DLD1 (cell line): ENCODE data around the gene DNM3.

Experiments used
- in situ Hi-C: cut with HindIII; loops from 2 replicates; pipeline ENCODE4 v1.10.0; 2017; ENCODE audit warnings: low sequenced_read_pairs

Gene DNM3

DNA sequence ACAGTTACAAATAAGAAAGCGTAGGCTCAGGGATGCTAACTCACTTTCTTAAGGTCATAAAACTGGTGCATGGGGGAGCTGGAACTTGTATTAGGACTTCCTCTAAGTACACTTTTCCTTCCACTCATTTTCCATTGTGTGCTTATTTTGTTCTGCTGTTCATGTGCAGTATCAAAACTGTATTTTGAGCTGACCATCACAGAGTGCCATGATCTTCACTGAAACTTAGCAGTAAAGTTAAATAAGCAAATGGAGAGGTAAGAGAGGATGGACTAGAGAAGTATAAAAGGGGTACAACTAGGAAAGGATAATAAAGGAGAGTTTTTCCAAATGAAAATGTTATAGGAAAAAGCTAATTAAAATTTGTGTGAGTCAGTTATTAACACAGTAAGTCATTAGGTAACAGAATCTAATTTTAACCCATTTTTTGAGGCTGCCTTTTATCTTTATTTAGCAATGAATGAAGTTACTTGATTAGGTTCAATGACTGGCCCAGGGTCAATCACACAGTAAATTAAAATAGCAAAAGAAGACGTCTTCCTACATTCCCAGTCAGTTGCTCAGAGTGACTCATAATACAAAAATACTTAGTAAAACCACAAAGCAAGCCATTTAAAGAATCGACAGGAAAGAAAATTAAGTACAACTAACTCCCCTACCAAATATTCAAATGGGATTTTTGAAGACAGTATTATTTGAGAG, 413.4 kb downstream of the DNM3 start:
- in situ Hi-C loops, result no loop called here

DNA sequence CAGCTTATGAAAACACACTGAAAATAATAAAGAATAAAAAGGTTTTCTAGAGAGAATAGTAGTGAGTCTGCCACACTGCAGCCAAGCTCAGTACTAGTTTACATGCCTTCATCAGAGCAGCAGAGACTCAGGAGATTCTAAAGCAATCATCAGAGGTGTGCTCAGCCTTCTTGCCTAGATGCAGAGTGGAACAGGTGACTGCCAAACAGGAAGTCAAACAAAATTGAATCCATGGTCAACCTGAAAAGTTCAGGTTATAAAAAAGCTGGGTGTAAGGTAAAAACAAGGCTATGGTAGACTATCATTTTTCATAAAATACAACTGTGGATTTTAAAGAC, 413.9 kb downstream of the DNM3 start:
- in situ Hi-C loops, result no loop called here

DNA sequence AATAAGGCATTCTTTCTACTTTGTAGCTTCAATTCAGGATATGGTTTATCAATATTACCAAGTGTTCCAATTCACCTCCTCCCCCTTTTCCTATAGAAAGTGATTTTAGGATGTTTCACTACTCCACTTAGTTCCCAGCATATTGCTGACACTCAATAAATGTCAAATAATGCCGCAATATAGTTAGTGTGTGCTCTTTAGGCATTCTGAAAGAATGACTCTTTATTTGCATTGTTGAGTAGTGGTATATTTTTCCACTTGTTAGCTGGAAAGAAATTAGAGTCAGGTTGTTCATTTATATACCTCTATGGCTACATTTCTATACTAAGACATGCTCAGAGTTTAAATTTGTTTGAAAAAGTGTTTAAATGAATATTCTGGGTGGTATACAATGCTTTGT, 424.6 kb downstream of the DNM3 start:
- in situ Hi-C loops, result no loop called here

DNA sequence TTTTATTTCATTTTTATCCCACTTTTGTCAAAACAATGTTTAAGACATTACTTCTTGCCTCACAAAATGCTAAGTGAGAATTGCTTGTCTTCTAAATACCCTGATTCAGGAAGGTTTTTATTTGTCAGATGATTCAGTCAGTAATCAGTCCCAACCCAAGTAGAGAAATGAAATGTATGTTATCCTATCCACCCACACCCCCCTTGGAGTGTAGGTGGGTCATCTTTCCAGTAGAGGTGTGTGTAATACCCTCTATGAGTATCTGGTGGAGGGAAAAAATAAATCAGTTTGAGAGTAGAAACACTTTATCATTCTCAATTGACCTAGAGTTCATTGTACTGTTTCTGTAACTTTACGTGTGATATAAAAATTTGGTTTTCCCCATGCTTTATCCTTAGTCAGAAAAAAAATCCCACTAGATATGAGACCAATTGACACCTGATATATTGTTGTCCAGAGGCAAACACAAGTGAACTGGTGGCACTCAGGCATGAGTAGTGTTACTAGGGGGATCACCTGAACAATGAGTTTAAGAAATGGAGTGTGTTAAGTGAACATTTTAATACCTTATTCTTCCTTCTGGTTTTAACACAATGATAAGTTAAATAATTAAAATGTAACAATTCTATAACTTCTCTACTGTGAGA, 425.4 kb downstream of the DNM3 start:
- in situ Hi-C loops, result no loop called here

DNA sequence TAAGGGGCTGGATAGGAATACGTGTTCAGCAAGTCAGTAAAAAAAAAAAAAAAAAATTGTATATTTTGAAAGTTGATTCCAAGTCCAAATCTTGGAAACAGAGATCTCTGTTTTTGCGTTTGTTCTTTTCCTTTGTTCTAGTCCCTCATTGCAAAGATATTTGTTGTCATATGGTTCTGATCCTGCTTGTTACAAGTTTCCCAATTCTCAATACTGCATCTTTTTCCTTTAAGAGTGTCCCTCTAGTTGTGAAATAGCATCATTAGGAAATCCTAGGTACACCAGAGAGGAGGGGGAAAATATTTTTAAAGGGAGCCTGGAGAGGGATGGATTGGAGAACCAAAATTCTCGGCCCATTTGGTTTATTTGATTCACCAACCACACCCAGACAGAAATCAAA, 426.9 kb downstream of the DNM3 start:
- in situ Hi-C loops, result no loop called here

DNA sequence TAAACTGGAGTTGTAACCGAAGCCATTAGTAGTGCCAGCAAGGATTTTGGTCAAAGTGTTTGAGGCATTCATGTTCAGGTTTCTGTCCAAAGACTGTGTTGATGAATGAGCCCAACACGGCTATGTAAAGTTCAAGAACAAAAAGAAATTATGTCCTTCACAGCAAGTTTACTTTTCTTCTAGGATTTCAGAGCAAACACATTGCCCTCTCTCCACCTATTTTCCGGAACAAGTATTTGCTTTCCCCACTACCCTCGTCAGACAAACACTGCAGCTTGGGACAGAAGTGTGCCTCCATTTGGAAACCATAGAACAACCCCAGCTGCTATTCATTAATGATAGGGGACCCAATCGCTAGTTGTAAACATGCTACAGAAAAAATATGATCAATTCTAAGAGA, 427.8 kb downstream of the DNM3 start:
- in situ Hi-C loops, result no loop called here

DNA sequence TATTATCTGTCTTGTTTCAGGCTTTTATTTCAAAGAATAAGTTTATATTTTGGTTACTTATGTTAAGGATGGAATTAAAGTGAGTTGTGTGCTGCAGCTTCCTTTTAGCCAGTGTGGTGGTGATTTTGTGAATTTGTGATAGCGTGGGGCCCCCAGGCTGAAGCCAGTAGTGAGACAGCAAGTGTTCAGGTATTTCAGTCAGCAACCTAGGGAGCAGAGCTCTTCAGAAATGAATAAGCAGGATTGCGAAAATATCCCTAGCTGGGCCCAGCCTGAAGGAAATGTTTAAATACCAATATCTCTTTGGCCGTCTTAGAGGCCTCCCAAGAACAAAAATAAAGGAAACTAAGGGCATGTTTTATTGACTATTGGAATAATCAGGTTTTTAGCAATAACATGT, 428.3 kb downstream of the DNM3 start:
- in situ Hi-C loops, result no loop called here

DNA sequence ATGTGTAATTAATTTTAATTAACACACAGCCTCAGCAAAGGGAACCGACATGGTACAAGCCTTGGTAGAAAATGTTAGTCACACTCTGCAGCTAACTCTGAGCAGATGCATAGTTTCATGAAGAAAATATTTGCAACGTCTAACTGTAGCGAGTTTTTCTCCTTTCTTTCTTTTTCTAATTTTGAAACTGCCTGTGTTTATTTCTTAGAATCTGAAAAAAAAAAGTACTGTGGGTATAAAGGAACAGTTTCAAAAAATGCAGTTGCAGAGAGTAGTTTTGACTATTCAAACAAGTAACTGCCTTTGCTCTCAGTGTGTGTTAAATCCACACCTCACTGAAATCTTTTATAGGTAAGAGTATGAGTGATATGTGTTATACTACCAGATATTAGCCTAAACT, 429.3 kb downstream of the DNM3 start:
- in situ Hi-C loops, result no loop called here

DNA sequence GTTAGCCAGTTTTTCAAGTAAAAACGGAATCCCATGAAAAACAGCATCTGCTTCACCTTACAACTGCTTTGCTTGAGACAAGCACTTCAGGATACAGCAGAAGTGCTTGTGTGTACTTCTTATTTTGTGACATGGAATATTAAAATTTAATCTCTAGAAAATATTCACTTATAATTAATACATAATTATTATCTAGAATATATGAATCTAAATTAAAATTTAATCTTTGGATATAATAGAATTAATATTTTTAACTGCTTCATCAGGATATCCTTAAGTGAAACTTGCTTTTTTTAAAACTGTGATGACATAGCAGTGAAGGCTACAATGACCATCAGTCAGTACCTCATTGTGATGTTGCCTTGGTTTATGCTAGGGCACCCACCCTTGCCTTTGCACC, 430.8 kb downstream of the DNM3 start:
- in situ Hi-C loops, result no loop called here

DNA sequence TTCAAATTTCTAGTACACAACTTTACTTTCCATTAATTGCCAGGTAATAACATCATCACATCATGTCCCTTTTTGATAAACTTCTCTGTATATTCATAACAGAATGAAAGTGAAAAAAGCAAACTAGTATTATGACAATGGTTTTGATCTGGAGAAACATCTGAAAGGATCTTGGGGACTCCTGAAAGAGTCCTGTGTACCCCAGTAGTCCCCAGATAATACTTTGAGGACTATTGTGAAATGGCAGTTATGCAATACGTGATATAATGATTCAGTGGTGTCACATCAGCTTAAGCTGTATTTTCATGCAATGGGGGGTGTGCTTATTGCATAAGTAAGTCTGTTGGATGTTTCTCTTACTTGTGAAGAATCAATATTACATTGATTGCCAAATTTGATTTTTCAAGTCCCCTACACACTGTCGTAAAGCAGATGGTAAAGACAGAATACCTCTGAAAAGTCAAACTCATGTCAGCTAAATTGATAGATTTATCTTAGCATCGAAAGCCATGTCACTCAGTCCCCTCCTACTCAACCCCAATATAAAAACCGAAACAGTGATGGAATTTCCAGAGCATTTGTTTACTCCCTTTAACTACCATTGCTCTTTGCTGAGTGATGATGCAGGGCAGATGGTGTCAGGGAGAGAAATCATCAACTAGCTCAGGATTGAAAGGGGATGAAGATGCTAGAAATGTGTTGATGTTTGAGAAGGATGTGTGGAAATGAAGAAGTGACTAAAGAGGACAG, 432.5 kb downstream of the DNM3 start:
- in situ Hi-C loops, result no loop called here

DNA sequence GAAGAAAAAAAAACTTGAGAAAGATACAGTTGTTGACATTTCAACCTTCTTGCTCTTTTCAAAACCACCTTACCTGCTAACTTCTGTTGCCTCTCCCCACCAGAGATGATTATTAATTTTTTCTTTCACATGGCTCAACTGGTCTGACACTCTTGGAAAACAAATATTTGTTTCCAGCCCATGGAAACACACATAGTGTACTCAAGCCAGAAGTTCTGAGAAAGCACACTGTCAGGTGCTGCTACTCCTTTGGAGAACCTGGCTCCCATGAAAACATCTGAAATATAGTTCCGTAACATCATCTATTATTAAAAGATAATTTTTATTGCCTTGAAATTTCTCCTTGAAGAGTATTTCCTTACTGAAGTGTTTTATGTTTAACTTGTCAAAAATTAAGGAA, 434.2 kb downstream of the DNM3 start:
- in situ Hi-C loops, result no loop called here

DNA sequence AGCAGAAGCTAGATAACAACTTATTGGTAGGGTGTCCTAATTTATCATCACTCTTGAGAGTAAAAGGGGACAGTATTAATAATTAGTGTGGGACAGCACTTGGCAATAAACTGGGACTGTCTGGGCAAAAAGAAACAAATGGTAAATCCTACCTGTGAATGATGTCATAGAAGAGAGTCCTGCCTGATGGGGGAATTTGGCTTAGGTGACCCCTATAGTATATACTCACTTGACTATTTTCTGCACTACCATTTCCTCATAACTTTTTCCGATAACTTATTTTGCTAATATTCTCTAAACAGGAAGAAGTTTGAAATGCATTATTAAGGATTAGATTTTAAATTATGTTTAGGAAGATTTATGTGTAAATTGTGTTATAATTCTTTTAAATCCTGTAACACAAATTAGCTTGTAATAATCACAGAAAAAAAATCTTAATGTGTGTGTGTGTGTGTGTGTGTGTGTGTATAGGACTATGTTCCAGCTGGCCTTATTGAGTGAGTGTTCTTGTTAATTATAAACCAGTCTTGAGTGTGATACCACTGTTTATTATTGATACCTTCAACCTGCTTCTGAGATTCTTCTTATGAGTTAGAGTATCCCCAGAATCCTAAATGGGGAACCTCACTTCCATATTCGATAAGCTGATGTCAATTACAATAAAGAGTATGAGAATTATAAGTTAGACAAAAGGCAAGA, 435.0 kb downstream of the DNM3 start:
- in situ Hi-C loops, result no loop called here

DNA sequence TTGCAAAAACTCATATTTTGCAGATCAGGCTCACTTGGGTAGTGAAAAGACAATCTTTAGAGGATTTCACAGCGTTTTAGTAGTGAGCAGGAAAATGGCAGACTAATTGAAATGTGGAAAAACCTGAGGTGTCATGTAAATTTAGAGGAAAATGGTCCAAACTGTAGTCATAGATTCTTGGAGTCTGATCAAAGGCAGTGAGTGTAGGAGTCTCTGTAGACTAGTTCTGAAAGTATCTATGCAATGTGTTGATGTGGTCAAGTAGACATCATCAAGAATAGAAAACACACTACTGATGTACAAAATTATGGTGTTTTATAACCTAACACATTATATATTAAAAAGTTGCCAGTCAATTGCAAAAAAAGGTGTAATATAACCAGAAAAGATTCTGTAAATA, 436.0 kb downstream of the DNM3 start:
- in situ Hi-C loops, result no loop called here

DNA sequence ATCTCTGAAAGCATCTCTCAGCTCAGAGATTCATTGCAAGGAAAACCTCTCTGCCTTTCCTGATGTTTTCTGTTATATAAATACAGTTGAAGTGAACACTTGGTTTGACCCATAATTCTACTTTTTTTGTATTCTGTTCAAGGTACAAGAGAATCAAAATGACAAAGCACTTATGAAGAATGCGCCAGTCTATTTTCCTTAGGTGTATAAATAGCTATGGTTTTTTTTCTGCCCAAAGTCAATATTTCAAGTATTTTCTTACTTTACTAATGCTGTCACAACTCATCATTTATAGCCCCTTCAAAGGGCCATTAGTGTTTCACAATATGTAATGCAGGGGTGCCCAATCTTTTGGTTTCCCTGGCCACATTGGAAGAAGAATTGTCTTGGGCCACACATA, 436.7 kb downstream of the DNM3 start:
- in situ Hi-C loops, result no loop called here

DNA sequence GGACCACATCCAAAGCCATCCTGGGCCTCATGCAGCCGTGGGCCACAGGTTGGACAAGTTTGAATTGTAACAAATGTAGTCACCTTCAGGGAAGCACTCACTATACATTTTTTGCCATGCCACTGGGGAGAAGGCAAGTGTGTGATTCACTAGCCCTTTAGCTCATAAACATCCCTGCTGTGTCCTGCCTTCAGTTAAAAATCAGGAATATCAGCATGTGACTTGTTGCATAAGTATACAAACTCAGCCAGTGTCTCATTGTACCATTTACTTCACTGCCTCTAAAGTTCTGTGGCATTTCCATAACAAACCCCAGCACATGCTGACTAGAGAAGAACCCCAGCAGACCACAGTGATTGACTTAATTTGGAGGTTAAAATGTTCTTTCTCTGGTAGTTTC, 437.2 kb downstream of the DNM3 start:
- in situ Hi-C loops, result no loop called here

DNA sequence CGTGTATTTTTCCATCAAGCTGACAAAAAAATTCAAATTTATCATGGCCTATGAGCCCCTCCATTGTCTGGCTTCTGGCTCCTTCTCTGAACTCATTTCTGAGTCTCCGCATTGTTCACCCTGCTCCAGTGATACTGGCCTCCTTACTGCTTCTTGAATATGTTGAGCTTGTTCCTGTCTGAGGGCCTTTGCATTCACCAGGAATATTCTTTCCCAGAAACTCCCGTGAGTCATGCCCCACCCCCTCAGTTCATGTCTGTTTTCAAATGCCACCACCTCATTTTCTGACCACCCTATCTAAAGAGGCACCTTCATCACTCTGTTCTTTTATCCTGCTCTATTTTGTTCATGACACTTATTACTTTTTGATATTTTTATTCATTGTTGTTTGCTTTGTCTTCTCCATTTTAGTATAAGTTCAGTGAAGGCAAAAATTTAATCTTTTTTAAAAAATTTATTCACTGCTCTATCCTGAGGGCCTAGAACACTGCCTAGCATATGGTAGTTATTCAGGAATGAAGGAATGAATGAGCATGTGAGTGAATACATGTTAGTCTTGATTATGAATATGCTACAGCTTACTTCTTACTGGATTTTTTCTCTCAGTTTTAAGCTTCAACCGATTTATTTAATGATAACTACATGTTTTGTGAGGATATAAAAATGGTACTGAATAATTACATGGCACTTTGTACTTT, 438.8 kb downstream of the DNM3 start:
- in situ Hi-C loops, result no loop called here

DNA sequence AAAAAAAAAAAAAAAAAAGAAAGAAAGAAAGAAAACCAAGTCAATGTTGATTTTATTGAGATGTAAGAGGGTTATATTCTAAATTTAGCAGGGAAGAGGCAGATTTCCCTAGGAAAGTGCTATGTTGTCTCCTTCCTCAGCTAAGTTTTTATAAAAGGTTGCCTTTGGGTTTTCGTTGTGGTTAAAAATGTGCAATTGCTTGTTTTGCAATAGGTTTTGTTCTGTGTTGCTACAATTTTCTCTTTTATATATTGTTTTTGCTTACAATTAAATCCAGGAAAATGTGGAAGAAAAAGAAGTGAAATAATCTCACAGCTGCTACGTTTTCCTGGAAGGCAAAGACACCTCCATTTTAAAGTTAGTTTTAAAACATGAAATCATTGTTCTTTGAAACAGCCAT, 442.5 kb downstream of the DNM3 start:
- in situ Hi-C loops, result no loop called here

DNA sequence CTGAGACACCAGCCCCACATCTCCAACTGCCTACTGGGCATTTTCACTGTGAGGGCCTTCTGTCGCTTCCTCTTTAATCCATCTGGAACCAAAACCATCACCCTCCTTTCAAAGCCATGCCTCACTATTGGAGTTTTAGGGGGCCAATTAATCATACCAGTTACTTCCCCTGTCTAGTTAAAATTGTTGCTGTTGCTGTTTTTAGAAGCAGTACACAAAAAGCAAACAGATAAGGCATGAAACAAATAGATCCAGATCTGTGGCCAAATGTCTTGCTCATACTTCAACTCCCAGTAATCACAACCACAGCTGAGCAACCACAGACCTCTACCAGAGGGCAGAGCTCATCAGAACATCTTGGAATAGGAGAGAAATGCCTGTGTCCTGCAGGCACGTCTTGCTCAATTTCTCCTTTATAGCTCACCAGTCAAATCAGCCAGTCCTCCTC, 445.4 kb downstream of the DNM3 start:
- in situ Hi-C loops, result no loop called here

DNA sequence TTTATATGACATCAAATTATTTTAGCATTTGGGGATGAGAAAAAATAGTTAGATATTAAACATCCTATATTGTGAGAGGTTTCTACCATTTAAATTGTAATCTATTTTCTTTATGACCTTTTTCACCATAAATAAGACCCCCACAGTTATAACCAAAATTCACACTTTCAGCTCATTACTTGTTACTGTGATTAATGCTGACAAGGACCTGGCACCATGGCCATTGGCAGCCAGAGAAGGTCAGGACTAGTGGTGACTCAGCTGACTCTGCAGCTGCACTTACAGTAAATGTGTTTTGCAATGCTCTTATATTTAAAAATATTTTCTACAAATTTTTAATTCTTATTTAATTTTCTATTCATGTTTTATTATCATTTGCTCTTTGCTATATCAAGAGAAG, 445.9 kb downstream of the DNM3 start:
- in situ Hi-C loops, result no loop called here

DNA sequence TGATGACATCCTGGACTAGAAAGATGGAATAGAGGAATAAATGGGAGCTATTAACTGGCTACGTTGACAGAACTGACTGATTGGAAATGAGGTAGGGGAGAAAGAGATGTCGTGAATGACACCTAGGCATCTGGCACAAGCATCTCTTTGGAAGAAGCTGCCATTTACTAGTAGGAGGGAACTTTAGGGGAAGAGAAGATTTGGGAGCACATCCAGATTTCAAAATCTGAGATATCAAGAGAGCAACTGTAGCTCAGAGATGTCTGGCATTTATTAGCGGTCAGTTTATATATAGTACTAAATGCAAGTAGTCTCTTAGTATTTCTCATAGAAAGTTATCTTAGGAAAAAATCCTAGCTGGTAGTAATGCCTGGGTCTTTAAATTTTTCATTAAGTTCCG, 447.3 kb downstream of the DNM3 start:
- in situ Hi-C loops, result no loop called here

DNA sequence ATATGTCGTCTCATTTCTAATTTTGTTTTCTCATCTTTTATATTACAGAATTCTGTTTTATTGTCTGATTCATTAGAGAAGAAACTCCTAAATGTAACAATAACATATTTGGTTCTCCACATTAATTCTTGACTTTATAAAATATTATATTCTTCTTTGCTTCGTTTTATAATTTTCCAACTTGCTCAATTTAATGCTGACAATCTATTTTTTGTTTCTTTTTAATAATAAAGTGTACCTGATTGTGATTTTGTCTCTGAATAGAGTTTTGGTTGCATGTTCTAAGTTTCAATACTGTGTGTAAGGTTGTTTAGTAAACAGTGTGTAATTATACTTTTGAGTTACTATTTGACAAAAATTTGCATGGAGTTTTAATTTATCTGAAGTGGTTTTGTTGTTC, 448.1 kb downstream of the DNM3 start:
- in situ Hi-C loops, result no loop called here
